SK-N-SH (cell line): ENCODE data around the gene RPL18. TPM values are rescaled to one million over a fixed set of nuclear protein-coding genes. Genes with fewer than 3 reads are reported as not detected.

ENCODE experiments used
- CTCF ChIA-PET: fragments of 300-600, 350-600 bp; formaldehyde crosslinking; extraction: SDS; loops from one replicate; lab custom pipeline; 2021; lab: Yijun Ruan, JAX
- POLR2A ChIA-PET: fragments of 350-600 bp; sonication (Branson Sonifier 250); formaldehyde crosslinking; extraction: SDS; loops from one replicate; lab custom pipeline; 2020; ENCODE audit warnings: antibody characterized with exemption, inconsistent platforms; lab: Yijun Ruan, JAX
- DNase-seq: peaks from one replicate; pipeline ENCODE4 v3.0.0; 2012
- H2AFZ ChIP-seq: fragments of 200-600 bp; sonication (generic); 2 replicates; pipeline ENCODE4 v1.8.1; 2016; ENCODE audit warnings: antibody characterized with exemption, mild to moderate bottlenecking, low read depth
- H3F3A ChIP-seq: fragments of 200-600 bp; sonication (generic); replicated peaks from 2 replicates; pipeline ENCODE3; 2016; ENCODE audit warnings: antibody characterized with exemption, mild to moderate bottlenecking; ENCODE audit not compliant: insufficient read depth
- H3K27ac ChIP-seq, 2 experiments: fragments of 200-500 bp in 1 of 2; fragments of 200-600 bp in 1 of 2; sonication (Bioruptor generic) in 1 of 2; sonication (generic), shearing (Covaris generic) in 1 of 2; 2 replicates each; pipeline versions ENCODE4 v1.5.1 to v1.6.1; 2014 to 2016; ENCODE audit warnings: low read depth in 2 of 2, inconsistent platforms in 1 of 2, low read length in 1 of 2, mild to moderate bottlenecking in 1 of 2, mixed read lengths in 1 of 2
- H3K27me3 ChIP-seq: fragments of 200-600 bp; sonication (generic), shearing (Covaris generic); 2 replicates; pipeline ENCODE4 v1.6.1; 2016; ENCODE audit warnings: mixed run types; ENCODE audit not compliant: insufficient read depth
- H3K36me3 ChIP-seq, 2 experiments: fragments of 200-500 bp in 1 of 2; fragments of 200-600 bp in 1 of 2; sonication (Bioruptor generic) in 1 of 2; sonication (generic) in 1 of 2; replicated peaks in 1 of 2; 2 replicates each; pipeline versions ENCODE3 to v1.5.1; 2014 to 2016; ENCODE audit warnings: low read length in 1 of 2, mild to moderate bottlenecking in 1 of 2; ENCODE audit not compliant: insufficient read depth in 2 of 2, control insufficient read depth in 1 of 2
- H3K4me1 ChIP-seq, 2 experiments: fragments of 200-500 bp in 1 of 2; fragments of 200-600 bp in 1 of 2; sonication (Bioruptor generic) in 1 of 2; sonication (generic), shearing (Covaris generic) in 1 of 2; 2 replicates each; pipeline versions ENCODE4 v1.5.1 to v1.6.1; 2014 to 2016; ENCODE audit warnings: low read depth in 1 of 2, low read length in 1 of 2, mixed run types in 1 of 2; ENCODE audit not compliant: insufficient read depth in 2 of 2, control insufficient read depth in 1 of 2
- H3K4me2 ChIP-seq: fragments of 200-600 bp; sonication (generic), shearing (Covaris generic); 2 replicates; pipeline ENCODE4 v1.6.1; 2017; ENCODE audit warnings: mixed run types
- H3K4me3 ChIP-seq, 2 experiments: fragments of 200-500 bp in 1 of 2; fragments of 200-600 bp in 1 of 2; sonication (Bioruptor generic) in 1 of 2; sonication (generic), shearing (Covaris generic) in 1 of 2; 2 replicates each; pipeline versions ENCODE4 v1.5.1 to v1.8.1; 2014 to 2016; ENCODE audit warnings: low read depth in 2 of 2, inconsistent platforms in 1 of 2, low read length in 1 of 2, mild to moderate bottlenecking in 1 of 2, mixed read lengths in 1 of 2, moderate library complexity in 1 of 2
- H3K79me2 ChIP-seq: fragments of 200-600 bp; sonication (generic); 2 replicates; pipeline ENCODE4 v1.8.1; 2017; ENCODE audit warnings: mild to moderate bottlenecking; ENCODE audit not compliant: insufficient read depth
- H3K9ac ChIP-seq: fragments of 200-600 bp; sonication (generic); 2 replicates; pipeline ENCODE4 v1.6.1; 2017; ENCODE audit warnings: mixed run types
- H3K9me2 ChIP-seq: fragments of 200-600 bp; sonication (generic); 2 replicates; pipeline ENCODE4 v1.6.1; 2017; ENCODE audit warnings: mixed run types
- H3K9me3 ChIP-seq: fragments of 200-600 bp; sonication (generic); 2 replicates; pipeline ENCODE4 v1.6.1; 2017; ENCODE audit warnings: mixed run types, mild to moderate bottlenecking, moderate library complexity
- H4K20me1 ChIP-seq: fragments of 200-600 bp; sonication (generic); 2 replicates; pipeline ENCODE4 v1.6.1; 2017; ENCODE audit warnings: mild to moderate bottlenecking, mixed run types; ENCODE audit not compliant: insufficient read depth
- CHD2 ChIP-seq: fragments of 150-350 bp; IDR thresholded peaks from 2 replicates; pipeline ENCODE4 v1.6.1; 2018; ENCODE audit warnings: low read length; ENCODE audit not compliant: partially characterized antibody
- CTCF ChIP-seq: fragments of 200-600 bp; sonication (generic); IDR thresholded peaks from 2 replicates; pipeline ENCODE4 v1.6.1; 2017; ENCODE audit warnings: antibody characterized with exemption, mild to moderate bottlenecking, moderate library complexity
- ELF1 ChIP-seq: IDR thresholded peaks from 2 replicates; pipeline ENCODE4 v1.4.0; 2012
- EP300 ChIP-seq, 2 experiments: IDR thresholded peaks; 2 replicates each; pipeline versions ENCODE4 v1.4.0 to v1.6.1; 2012; ENCODE audit warnings: borderline replicate concordance in 1 of 2, low read depth in 1 of 2, low read length in 1 of 2
- FOSL2 ChIP-seq: IDR thresholded peaks from 2 replicates; pipeline ENCODE4 v1.4.0; 2012; ENCODE audit warnings: low read depth, mild to moderate bottlenecking, moderate library complexity, borderline replicate concordance
- FOXJ3 ChIP-seq: sonication (generic); formaldehyde crosslinking; IDR thresholded peaks from 2 replicates; pipeline ENCODE4 v1.5.1; 2020; ENCODE audit warnings: mild to moderate bottlenecking, missing genetic modification reagents
- GATA2 ChIP-seq: sonication (generic); formaldehyde crosslinking; IDR thresholded peaks from 2 replicates; pipeline ENCODE4 v1.5.0; 2020; ENCODE audit warnings: mild to moderate bottlenecking, missing genetic modification reagents
- IRF3 ChIP-seq: fragments of 150-350 bp; IDR thresholded peaks from 2 replicates; pipeline ENCODE4 v1.6.1; 2016; ENCODE audit warnings: mild to moderate bottlenecking, low read depth, low read length
- MXI1 ChIP-seq: IDR thresholded peaks from 2 replicates; pipeline ENCODE4 v1.6.1; 2012; ENCODE audit warnings: mild to moderate bottlenecking, low read depth, low read length, improper control_type of control experiment
- NFIC ChIP-seq: IDR thresholded peaks from 2 replicates; pipeline ENCODE4 v1.4.0; 2012; ENCODE audit warnings: borderline replicate concordance
- PBX3 ChIP-seq: IDR thresholded peaks from 2 replicates; pipeline ENCODE4; 2012
- POLR2AphosphoS5 ChIP-seq: IDR thresholded peaks from 2 replicates; pipeline ENCODE4 v1.6.1; 2012; ENCODE audit warnings: low read depth, low read length
- RCOR1 ChIP-seq: fragments of 150-350 bp; IDR thresholded peaks from 2 replicates; pipeline ENCODE4 v1.6.1; 2017; ENCODE audit warnings: antibody characterized with exemption, low read length
- RFX5 ChIP-seq: IDR thresholded peaks from 2 replicates; pipeline ENCODE4 v1.6.1; 2012; ENCODE audit warnings: mild to moderate bottlenecking, improper control_type of control experiment, low read length
- RXRA ChIP-seq: IDR thresholded peaks from 2 replicates; pipeline ENCODE4 v1.4.0; 2012; ENCODE audit warnings: low read depth, mild to moderate bottlenecking, borderline replicate concordance
- SIN3A ChIP-seq: IDR thresholded peaks from 2 replicates; pipeline ENCODE4 v1.6.1; 2012; ENCODE audit warnings: low read depth, mild to moderate bottlenecking, low read length, moderate library complexity, borderline replicate concordance
- TAF1 ChIP-seq: IDR thresholded peaks from 2 replicates; pipeline ENCODE4 v1.6.1; 2012; ENCODE audit warnings: low read depth, mild to moderate bottlenecking, low read length, moderate library complexity, borderline replicate concordance
- TEAD4 ChIP-seq: IDR thresholded peaks from 2 replicates; pipeline ENCODE4 v1.4.0; 2012; ENCODE audit warnings: mild to moderate bottlenecking, borderline replicate concordance; ENCODE audit not compliant: insufficient read depth
- USF1 ChIP-seq: IDR thresholded peaks from 2 replicates; pipeline ENCODE4 v1.4.0; 2012; ENCODE audit warnings: low read depth, borderline replicate concordance
- ZBTB33 ChIP-seq: IDR thresholded peaks from 2 replicates; pipeline ENCODE4 v1.4.0; 2012; ENCODE audit warnings: low read depth, borderline replicate concordance
- WGBS: methylation state at CpG from one replicate; pipeline ENCODE4 v1.1.6; 2017; ENCODE audit warnings: low lambda C conversion rate; 5-methylcytosine and 5-hydroxymethylcytosine counted together
- polyA plus RNA-seq, 3 experiments: library from polyadenylated mRNA; depleted of rRNA; stranded (reverse); fragments of >200 nt; gene quantifications; 2 replicates each; pipeline ENCODE4 v1.2.3, GENCODE V29; 2012

The RPL18 gene
- polyA plus RNA-seq, 1 of the 3 experiments (the other 2 are of a cell fraction), result 2,225 TPM

GRCh38 chr19:48651683-48652048 is 32.7 kb upstream of the RPL18 start:
- H3K4me2 ChIP-seq, result no peak overlapping the region
- ChIA-PET CTCF (interaction anchor here (0.6 kb wide), 1 partner anchor 65 kb away, joined by 3 read pairs; no protein-coding TSS in a partner anchor), POLR2A (interaction anchor here (1.1 kb wide), 1 partner anchor 28 kb away, joined by 3 read pairs; no protein-coding TSS in a partner anchor)
- H3F3A ChIP-seq, result no peaks in the 10 kb centered on the region
- no peak overlapping the region for H3K27ac ChIP-seq
- H3K4me1 ChIP-seq, result peaks cover 0 to 10% of the 10 kb centered on the region in 2 experiments; a peak in 1 of 4 replicates
- no peak overlapping the region for H2AFZ ChIP-seq
- H3K79me2 ChIP-seq, result no peaks in the 10 kb centered on the region
- H4K20me1 ChIP-seq, result no peaks in the 10 kb centered on the region
- DNase-seq, result no peak
- no peaks in the 10 kb centered on the region for H3K36me3 ChIP-seq
- 77% methylated on average over 5 of the region's 5 CpGs for WGBS
- H3K4me3 ChIP-seq, result no peak overlapping the region
- H3K27me3 ChIP-seq, result no peaks in the 10 kb centered on the region
- H3K9me3 ChIP-seq, result no peaks in the 10 kb centered on the region
- no peak overlapping the region for H3K9ac ChIP-seq
- TF ChIP-seq RFX5, result no peak
- no peak for TF ChIP-seq GATA2 (CRISPR knock-in tag)
- no peak for TF ChIP-seq ELF1
- TF ChIP-seq PBX3, result no peak
- TF ChIP-seq EP300 (IDR thresholded peaks at IDR 0.05; ENCODE audit: borderline replicate concordance in 1 of 2, low read depth in 1 of 2, low read length in 1 of 2), result no peak
- H3K9me2 ChIP-seq, result no peaks in the 10 kb centered on the region

- Histone ChIP-seq H3K4me2 (no peak overlapping the region), H3K27ac (no peak overlapping the region), H4K20me1 (no peaks in the 10 kb centered on the region), H3K9ac (no peak overlapping the region), H3K36me3 (no peaks in the 10 kb centered on the region), H3F3A (no peaks in the 10 kb centered on the region), H3K27me3 (no peaks in the 10 kb centered on the region)
- CTCF ChIA-PET, result interaction anchor here (0.6 kb wide), 1 partner anchor 65 kb away, joined by 3 read pairs; no protein-coding TSS in a partner anchor
- DNase-seq, result no peak
- TF ChIP-seq TAF1 (no peak), IRF3 (no peak), ZBTB33 (no peak), USF1 (no peak), RCOR1 (no peak), GATA2 (CRISPR knock-in tag) (no peak), MXI1 (no peak), CTCF (no peak), RXRA (no peak), ELF1 (no peak), TEAD4 (no peak), FOSL2 (no peak), POLR2AphosphoS5 (no peak), NFIC (no peak), FOXJ3 (no peak), SIN3A (no peak), CHD2 (no peak)
- TF ChIP-seq, all 33 proteins: peak for 0
- Histone ChIP-seq H3K79me2 (no peaks in the 10 kb centered on the region), H3K4me1 (peaks cover 0 to 10% of the 10 kb centered on the region in 2 experiments; a peak in 1 of 4 replicates), H3K9me3 (no peaks in the 10 kb centered on the region), H3K4me3 (no peak overlapping the region), H2AFZ (no peak overlapping the region), H3K9me2 (no peaks in the 10 kb centered on the region)
- POLR2A ChIA-PET, result interaction anchor here (1.1 kb wide), 1 partner anchor 27 kb away, joined by 3 read pairs; no protein-coding TSS in a partner anchor
- WGBS, result 82% methylated on average over 12 of the region's 12 CpGs
Measured at GRCh38 chr19:48650974-48651682, 32.1 kb upstream of the RPL18 start.
